Head of caudate nucleus (tissue), 42 donors: ENCODE data around the gene CEP72.
A peak's percentile ranks its signal among the peaks of the same experiment; 100 is the strongest.
"Not testable (repeated sequence)": the region's sequence is repeated elsewhere in the genome, so short reads cannot be mapped to it uniquely, and the experiment has no call there.

Experiments
- DNase-seq, 42 donors: peaks; one replicate each; pipeline versions ENCODE4 v3.0.0 to v3.0.0-alpha.2; 2020 to 2021; ENCODE audit warnings: mixed read lengths in 7 of 42
- intact Hi-C: fragments of 100-400 bp; cut with DNase I; formaldehyde crosslinking; loops from one replicate; pipeline ENCODE4 v1.15.0; 2022

The CEP72 gene

GRCh38 chr5:592158-592557 lies 20.0 kb upstream of the CEP72 start:
- DNase-seq: peak in 5 of 42 donors; percentile 2 to 20 (median 6)
- intact Hi-C loops: no loop called here

- intact Hi-C loops: no loop called here
- peak in 3 of 42 donors; percentile 17 to 24 (median 21) for DNase-seq
Measured at GRCh38 chr5:593511-593910, 18.6 kb upstream of the CEP72 start.

GRCh38 chr5:594226-594860 lies 17.8 kb upstream of the CEP72 start:
- peak in 2 of 42 donors; percentile 3 to 4 for DNase-seq
- intact Hi-C loops: no loop called here

GRCh38 chr5:595285-595875 lies 16.8 kb upstream of the CEP72 start:
- intact Hi-C loops: no loop called here
- DNase-seq: no peak

- intact Hi-C loops: no loop called here
Measured at GRCh38 chr5:597871-598563, 14.1 kb upstream of the CEP72 start.

GRCh38 chr5:598564-598890 lies 13.6 kb upstream of the CEP72 start:
- DNase-seq: peak in 3 of 42 donors; percentile 0 to 11 (median 5)
- intact Hi-C loops: no loop called here

More at GRCh38 chr5:597871-598563, 14.1 kb upstream of the CEP72 start:
- DNase-seq: no peak

- peak in 7 of 42 donors; percentile 4 to 33 (median 11) for DNase-seq
- intact Hi-C loops: no loop called here
Measured at GRCh38 chr5:600886-601541, 11.1 kb upstream of the CEP72 start.

GRCh38 chr5:601771-602465 lies 10.2 kb upstream of the CEP72 start:
- DNase-seq: peak in 8 of 42 donors; percentile 3 to 39 (median 14)
- intact Hi-C loops: no loop called here

- intact Hi-C loops: no loop called here
Measured at GRCh38 chr5:602466-603035, 9.6 kb upstream of the CEP72 start.

GRCh38 chr5:603081-603998 lies 8.8 kb upstream of the CEP72 start:
- DNase-seq: peak in 6 of 42 donors; percentile 7 to 31 (median 22)
- intact Hi-C loops: no loop called here

More at GRCh38 chr5:602466-603035, 9.6 kb upstream of the CEP72 start:
- peak in 6 of 42 donors; percentile 2 to 20 (median 9) for DNase-seq

GRCh38 chr5:604391-604831 lies 7.7 kb upstream of the CEP72 start:
- intact Hi-C loops: no loop called here
- peak in 7 of 42 donors; percentile 5 to 31 (median 17) for DNase-seq

GRCh38 chr5:605090-605489 lies 7.0 kb upstream of the CEP72 start:
- DNase-seq: peak in 2 of 42 donors; percentile 1 to 13
- intact Hi-C loops: not testable (repeated sequence)

GRCh38 chr5:606061-606460 lies 6.1 kb upstream of the CEP72 start:
- intact Hi-C loops: no loop called here
- DNase-seq: peak in 6 of 42 donors; percentile 2 to 26 (median 9)

- peak in 7 of 42 donors; percentile 3 to 27 (median 13) for DNase-seq
- intact Hi-C loops: no loop called here
Measured at GRCh38 chr5:606526-607399, 5.4 kb upstream of the CEP72 start.

- DNase-seq: peak in 7 of 42 donors; percentile 5 to 39 (median 18)
- intact Hi-C loops: no loop called here
Measured at GRCh38 chr5:607541-608428, 4.4 kb upstream of the CEP72 start.
